Right hindlimb (tissue), 1 donor: Measurements from ENCODE around the gene SERPINB6.
"Not testable (repeated sequence)": the region's sequence is repeated elsewhere in the genome, so short reads cannot be mapped to it uniquely, and the experiment has no call there.

Experiments
- DNase-seq: peaks from one replicate; pipeline ENCODE4 v3.0.0-alpha.2; 2018

The SERPINB6 gene

GRCh38 chr6:2953098-2953497 lies 18.3 kb downstream of the SERPINB6 start:
- no peak for DNase-seq

GRCh38 chr6:2952557-2953095 lies 18.7 kb downstream of the SERPINB6 start:
- DNase-seq: peak; percentile 84

GRCh38 chr6:2951728-2952127 lies 19.6 kb downstream of the SERPINB6 start:
- DNase-seq: no peak

- no peak for DNase-seq
Observed at GRCh38 chr6:2950713-2951112, 20.7 kb downstream of the SERPINB6 start.

- DNase-seq: no peak
Observed at GRCh38 chr6:2949536-2950083, 21.8 kb downstream of the SERPINB6 start.

- DNase-seq: no peak
Observed at GRCh38 chr6:2949121-2949520, 22.2 kb downstream of the SERPINB6 start.

- no peak for DNase-seq
Observed at GRCh38 chr6:2948228-2949025, 22.9 kb downstream of the SERPINB6 start.

- no peak for DNase-seq
Observed at GRCh38 chr6:2947445-2947844, 23.9 kb downstream of the SERPINB6 start.

GRCh38 chr6:2945153-2945452 lies 26.3 kb downstream of the SERPINB6 start:
- no peak for DNase-seq

GRCh38 chr6:2944405-2945152 lies 26.8 kb downstream of the SERPINB6 start:
- no peak for DNase-seq

GRCh38 chr6:2943564-2943955 lies 27.8 kb downstream of the SERPINB6 start:
- no peak for DNase-seq

- DNase-seq: no peak
Observed at GRCh38 chr6:2942914-2943563, 28.3 kb downstream of the SERPINB6 start.

GRCh38 chr6:2942116-2942515 lies 29.3 kb downstream of the SERPINB6 start:
- DNase-seq: not testable (repeated sequence)

- no peak for DNase-seq
Observed at GRCh38 chr6:2940851-2941250, 30.5 kb downstream of the SERPINB6 start.

GRCh38 chr6:2940010-2940850 lies 31.1 kb downstream of the SERPINB6 start:
- DNase-seq: no peak

- no peak for DNase-seq
Observed at GRCh38 chr6:2939315-2940009, 31.9 kb downstream of the SERPINB6 start.

GRCh38 chr6:2938632-2939083 lies 32.7 kb downstream of the SERPINB6 start:
- no peak for DNase-seq

- DNase-seq: no peak
Observed at GRCh38 chr6:2938004-2938631, 33.2 kb downstream of the SERPINB6 start.

GRCh38 chr6:2937627-2938003 lies 33.8 kb downstream of the SERPINB6 start:
- no peak for DNase-seq

GRCh38 chr6:2935566-2936291 lies 35.6 kb downstream of the SERPINB6 start:
- no peak for DNase-seq
